ENCODE measurements around the gene MAG. TPM values are rescaled to one million over a fixed set of nuclear protein-coding genes. Genes with fewer than 3 reads are reported as not detected.

MAG gene
- total and polyA plus RNA-seq, 2 of the 8 experiments (the other 6 are each of a cell fraction or from before 2014, with no cell fraction given): 0.20 to 1.3 TPM

GRCh38 chr19:35341006-35341405 is 49.0 kb downstream of the MAG start (continued):
- TF ChIP-seq CHD7 (IDR thresholded peaks at IDR 0.05; ENCODE audit: insufficient replicate concordance, low read length) (no peak), KDM5A (IDR thresholded peaks at IDR 0.05; ENCODE audit: low read length) (no peak), EP300 (IDR thresholded peaks at IDR 0.05; ENCODE audit: borderline replicate concordance in 1 of 2, low read depth in 2 of 2, low read length in 2 of 2) (no peak), TAF7 (optimal IDR thresholded peaks at IDR 0.05; ENCODE audit: borderline replicate concordance, low read depth, low read length) (no peak), SIRT6 (IDR thresholded peaks at IDR 0.05; ENCODE audit: low read length) (no peak), JUN (IDR thresholded peaks at IDR 0.05; ENCODE audit: low read depth, low read length) (no peak), SAP30 (IDR thresholded peaks at IDR 0.05; ENCODE audit: insufficient read depth, insufficient replicate concordance, low read length) (no peak), EGR1 (IDR thresholded peaks at IDR 0.05; ENCODE audit: borderline replicate concordance, low read depth, low read length) (no peak), YY1 (IDR thresholded peaks at IDR 0.05; ENCODE audit: low read depth, low read length) (no peak), GABPA (IDR thresholded peaks at IDR 0.05; ENCODE audit: borderline replicate concordance, insufficient read depth, low read length) (no peak), SRF (IDR thresholded peaks at IDR 0.05; ENCODE audit: low read depth, low read length) (no peak)

Measured in H1 (cell line).